Measurements from ENCODE around the gene SULT1A1.
"Not testable (repeated sequence)": the region's sequence is repeated elsewhere in the genome, so short reads cannot be mapped to it uniquely, and the experiment has no call there.

SULT1A1 gene

DNA sequence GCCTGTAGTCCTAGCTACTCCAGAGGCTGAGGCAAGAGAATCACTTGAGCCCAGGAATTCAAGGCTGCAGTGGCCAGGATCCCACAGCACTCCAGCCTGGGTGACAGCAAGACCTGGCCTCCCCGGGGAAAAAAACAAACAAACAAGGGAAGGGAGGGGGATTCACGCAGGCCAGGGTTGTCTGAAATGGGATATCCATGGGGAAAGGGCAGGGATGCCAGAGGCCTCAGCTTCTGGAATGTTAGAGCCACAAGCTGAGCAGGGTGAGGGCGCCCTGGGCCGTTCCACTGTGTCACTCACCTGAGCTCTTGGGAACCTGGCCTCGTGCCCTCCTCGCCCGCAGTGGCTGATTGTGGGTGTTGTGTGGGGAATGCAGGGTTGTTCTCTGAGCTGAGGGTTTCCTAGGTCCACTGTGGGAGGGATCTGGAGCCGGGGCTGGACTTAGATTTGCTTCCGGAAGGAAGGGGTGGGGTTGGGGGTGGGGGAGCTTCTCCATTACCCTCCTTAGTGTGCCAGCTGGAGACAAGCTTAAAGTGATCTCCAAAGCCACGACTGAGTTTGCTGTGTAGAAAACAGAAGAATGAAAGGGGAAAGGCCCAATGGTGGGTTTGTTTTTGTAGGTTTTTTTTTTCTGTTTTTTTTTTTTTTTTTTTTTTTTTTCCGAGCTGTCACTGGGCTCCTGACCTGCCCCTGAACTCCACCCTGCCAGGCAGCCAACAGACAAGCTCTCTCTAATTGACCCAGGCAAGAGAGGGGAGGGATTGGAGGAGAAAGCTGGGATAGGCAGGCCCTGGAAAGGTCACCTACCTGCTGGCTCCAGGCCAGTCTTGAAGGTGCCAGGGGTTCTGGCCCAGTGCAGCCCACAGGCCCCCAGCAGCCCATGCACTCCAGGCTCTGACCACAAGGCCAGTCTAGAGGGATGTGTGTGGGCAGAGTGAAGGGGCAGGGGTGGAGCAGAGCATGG, at the start of gene SULT1A1:
TSS of gene SULT1A1 (minus strand) at position 414 of the 964 bp plus-strand sequence. CDS start 1,189 bp downstream, outside the sequence.
- DNase-seq: peak; percentile 15

DNA sequence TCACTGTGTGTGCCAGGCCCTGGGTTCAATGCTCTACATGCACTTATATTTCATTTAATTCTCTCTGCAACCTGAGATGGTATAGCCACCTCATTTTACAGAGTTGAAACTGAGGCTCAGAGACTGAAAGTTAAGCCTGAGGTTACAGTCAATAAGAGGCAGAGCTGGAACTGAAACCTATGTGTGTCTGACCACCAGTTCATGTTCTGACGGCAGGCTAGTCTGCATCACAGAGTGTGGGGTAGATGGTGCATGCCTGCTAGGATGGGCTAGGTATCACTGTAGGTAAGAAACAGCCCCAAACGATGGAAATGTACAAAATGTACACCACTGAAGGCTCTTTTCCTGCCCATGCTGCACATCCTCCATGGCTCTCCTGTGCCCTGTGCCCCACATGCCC, 30.1 kb upstream of the SULT1A1 start:
- DNase-seq: not testable (repeated sequence)

DNA sequence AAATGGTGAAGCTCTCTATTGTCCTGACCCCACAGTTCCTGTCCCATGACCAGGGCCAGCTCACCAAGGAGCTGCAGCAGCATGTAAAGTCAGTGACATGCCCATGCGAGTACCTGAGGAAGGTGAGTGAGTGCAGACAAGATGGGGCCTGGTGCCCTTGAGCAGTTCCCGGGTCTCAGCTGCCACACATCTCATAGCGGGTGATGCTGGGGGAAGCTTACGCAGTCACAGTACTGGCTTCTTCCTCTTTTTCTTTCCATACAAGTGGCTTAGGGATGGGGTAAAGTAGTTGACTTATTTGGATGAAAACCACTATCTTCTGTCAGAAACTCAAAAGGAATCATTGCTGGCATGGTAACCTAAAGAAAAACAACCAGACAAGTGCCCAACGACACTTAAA, 28.5 kb upstream of the SULT1A1 start:
- not testable (repeated sequence) for DNase-seq

DNA sequence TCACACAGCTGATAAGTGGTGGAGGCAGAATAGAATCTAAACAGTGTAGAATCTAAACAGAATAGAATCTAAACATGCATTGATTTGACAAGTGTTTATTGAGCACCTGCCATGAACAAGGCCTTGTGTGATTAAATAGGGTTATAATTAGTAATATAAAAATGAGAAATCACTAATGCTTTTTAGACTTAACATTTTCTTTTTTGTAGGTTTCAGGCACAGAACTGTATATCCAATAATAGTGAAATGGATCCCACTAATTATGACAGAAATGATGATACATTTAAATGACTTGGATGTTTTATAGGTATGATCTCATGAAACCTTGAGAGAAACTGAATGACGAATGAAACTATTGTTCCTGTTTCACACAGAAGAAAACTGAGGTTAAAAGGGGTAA, 27.9 kb upstream of the SULT1A1 start, which contains the start of gene NPIPB8:
TSS of gene NPIPB8 (plus strand) at position 301 of the 400 bp plus-strand sequence. CDS start 296 bp downstream, outside the sequence.
- not testable (repeated sequence) for DNase-seq

DNA sequence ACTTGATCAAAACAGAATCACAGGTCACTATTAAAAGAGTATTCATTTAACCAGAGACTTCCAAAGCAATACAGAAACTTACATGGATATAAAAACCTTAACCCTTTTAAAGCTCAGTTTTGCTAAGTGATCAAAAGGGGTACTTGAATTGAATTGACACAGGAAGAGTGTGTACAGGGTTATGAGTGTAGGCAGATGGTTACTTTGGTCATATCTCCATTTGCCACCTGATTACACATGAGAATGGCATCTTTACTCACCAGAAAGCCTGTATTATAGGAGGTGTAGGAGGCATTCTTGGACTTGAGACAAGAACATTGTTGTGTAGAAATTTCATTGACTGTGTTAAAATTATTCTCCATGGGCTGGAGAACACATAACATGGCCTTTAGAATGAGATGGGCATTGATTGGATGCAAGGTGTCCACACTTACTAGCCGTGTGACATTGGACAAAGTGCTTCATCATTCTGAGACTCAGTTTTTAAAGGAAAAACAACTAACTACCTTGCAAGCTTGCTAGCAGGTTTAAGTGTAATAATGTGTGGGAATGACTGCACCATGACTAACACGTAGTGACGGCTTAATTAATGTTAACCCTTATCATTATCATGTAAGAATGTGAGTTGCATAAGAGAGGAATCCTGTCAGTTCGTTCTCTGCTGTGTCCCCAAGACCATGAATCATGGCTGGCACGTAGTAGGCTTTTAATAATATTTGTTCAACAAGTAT, 26.4 kb upstream of the SULT1A1 start:
- not testable (repeated sequence) for DNase-seq

DNA sequence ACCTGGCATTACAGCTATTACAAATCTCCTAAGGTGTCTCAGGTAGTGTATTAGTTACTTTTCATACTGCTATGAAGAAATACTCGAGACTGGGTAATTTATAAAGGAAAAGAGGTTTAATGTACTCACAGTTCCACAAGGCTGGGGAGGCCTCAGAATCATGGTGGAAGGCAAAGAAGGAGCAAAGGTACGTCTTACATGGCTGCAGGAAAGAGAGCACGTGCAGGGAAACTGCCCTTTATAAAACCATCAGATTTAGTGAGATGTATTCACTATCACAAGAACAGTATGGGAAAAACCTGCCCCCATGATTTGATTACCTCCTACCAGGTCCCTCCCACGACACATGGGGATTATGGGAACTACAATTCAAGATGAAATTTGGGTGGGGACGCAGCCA, 21.1 kb upstream of the SULT1A1 start:
- DNase-seq: not testable (repeated sequence)

DNA sequence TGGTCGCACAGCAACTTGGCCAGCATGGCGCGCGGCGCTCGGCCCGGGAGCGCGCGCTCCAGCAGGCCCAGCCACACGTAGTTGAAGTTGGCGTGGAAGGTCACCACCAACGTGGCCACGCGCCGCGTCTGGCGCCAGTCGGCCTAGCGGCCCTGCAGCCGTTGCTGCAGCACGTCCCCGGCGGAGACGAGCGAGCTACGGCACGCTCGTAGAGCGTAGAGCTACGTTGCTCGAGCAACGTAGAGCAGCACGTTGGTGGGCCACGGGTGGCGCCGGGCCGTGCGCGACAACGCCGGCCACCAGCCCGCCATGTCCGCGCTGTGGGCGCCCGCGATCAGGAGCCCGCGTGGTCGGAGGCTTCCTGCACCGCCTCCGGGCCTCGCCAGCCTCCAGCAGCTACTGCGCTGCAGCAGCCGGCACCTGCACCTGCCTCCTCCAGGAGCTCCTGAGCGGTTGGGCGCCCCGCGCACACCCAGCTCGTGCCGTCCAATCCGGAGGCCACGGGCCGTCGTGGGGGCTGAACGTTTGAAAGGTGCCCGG, 13.4 kb upstream of the SULT1A1 start:
- no peak for DNase-seq

DNA sequence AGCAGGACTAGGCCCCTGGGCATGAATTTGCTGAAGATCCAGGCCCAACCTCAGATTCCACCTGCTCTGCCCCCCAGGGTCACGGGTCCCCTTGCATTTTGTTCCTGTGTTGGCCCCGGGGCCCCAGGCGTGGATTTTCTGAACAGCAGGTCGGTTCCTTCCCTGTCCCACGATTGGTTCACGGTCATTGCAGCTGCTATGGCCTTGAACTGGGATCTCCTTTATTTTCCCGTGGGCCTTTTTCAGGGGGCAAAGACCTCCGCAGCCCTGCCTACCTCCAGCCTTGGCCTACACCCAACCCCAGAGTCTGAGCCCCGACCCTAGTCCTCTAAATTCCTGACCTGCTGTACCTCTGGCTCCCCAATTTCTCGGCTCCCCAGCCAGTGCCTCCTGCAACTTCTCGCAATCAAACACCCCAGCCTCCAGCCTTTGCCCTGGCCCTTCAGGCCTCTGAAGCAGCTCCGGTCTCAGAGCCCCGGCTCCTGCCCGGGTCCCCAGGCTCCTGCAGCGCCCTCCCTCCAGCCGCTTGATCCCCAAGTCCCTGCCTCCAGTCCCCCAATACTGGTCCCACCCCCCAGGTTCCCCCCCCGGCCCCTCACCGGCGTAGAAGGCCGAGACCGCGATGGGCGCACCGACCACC, 12.8 kb upstream of the SULT1A1 start:
- not testable (repeated sequence) for DNase-seq

DNA sequence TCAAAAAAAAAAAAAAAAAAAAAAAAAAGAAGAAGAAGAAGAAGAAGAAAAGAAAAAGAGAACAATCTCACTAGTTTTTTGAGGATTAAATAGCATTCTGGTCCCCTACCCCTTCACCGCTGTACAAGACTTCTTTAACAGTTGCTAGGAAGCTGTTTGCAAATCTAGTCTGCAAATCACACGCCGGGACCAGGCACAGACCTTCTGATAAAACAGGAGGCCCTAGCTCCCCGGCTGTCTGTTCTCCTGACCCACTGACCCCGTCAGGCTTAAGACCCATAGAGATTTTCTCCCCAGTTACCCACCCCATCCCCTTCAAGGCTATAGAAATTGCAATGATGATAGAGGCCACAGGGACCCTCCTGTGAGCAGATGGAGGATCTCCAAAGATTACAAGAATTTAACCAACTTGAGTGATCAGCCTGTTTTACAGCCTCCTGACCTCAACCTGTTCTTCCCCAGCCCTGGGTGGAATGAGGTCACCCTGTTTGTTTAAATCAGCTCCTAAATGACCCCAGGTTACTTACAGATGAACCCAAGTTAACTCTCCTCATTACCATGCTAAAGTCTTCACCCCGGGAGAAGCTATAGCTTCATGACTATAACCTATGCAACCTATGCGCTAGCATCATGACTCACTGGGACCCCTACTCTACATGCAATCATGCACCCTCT, 11.8 kb upstream of the SULT1A1 start:
- no peak for DNase-seq

DNA sequence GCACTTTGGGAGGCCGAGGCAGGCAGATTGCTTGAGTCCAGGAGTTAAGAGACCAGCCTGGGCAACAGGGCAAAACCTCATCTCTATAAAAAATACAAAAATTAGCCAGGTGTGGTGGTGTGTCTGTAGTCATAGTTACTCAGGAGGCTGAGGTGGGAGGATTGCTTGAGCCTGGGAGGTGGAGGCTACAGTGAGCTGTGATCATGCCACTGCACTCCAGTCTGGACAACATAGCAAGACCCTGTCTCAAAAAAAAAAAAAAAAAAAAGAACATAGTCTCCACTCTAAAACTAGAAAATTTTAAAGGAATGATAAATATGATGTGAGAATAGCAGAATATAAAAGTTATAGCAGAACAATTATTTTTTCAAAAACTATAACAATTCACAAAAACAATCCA, 10.5 kb upstream of the SULT1A1 start:
- not testable (repeated sequence) for DNase-seq

DNA sequence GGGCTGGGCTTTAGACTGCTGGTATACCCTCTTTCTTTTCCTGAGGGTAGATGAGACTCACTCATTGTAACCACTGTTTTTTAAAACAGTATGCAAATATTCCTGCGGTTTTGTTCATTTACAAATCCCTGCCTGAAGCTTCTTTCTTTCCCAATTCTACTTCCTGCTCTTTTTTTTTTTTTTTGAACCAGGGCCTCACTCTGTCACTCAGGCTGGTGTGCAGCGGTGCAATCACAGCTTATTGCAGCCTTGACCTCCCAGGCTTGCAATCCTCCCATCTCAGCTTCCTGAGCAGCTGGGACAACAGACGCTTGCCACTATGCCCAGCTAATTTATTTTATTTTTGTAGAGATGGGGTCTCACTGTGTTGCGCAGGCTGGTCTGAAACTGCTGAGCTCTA, 8.0 kb upstream of the SULT1A1 start:
- DNase-seq: no peak

DNA sequence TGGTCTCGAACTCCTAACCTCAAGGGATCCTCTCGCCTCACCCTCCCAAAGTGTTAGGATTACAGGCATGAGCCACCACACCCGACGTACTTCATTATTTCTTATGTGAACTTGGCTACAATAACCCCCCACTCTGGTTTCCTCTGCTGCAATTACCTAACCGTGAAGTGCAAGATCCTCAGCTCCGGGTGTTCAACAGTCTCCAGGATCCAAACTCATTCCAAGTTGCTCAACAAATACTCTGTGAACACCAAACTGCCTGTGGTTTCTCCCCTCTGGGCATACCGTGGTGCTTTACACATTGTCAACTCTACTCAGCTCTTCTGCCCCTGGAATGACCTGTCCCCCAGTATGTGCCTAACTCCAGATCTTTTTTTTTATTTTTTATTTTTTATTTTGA, 6.8 kb upstream of the SULT1A1 start:
- DNase-seq: no peak

DNA sequence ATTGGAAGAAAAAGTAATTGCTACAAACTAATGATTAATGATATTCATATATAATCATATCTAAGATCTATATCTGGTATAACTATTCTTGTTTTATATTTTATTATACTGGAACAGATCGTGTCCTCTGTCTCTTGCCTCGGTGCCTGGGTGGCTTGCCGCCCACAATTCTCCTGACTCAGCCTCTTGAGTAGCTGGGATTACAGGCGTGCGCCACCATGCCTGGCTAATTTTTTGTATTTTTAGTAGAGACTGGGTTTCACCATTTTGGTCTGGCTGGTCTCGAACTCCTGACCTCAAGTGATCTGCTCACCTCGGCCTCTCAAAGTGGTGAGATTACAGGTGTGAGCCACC, 6.4 kb upstream of the SULT1A1 start:
- DNase-seq: not testable (repeated sequence)

DNA sequence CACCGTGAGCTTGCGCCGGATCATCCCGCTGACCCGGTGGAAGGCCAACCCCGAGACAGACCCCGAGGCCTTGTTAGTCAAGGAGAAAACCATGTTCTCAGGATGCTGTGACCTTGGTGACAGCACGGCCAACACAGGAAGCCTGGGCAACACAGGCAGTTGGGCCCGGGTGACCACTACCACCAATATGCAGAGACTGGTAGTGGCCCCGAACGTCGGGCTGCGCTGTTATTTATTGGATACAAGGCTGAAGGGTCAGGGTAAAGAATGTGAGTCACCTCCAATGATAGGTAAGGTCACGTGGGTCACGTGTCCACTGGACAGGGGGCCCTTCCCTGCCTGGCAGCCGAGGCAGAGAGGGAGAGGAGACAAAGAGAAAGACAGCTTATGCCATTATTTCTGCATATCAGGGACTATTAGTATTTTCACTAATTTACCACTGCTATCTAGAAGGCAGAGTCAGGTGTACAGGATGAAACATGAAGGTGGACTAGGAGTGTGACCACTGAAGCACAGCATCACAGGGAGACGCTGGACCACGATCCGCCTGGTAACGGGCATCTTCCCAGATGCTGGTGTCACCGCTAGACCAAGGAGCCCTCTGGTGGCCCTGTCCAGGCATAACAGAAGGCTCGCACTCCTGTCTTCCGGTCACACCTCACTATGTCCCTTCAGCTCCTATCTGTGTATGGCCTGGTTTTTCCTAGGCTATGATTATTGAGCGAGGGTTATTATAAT, 5.8 kb upstream of the SULT1A1 start:
- DNase-seq: not testable (repeated sequence)

DNA sequence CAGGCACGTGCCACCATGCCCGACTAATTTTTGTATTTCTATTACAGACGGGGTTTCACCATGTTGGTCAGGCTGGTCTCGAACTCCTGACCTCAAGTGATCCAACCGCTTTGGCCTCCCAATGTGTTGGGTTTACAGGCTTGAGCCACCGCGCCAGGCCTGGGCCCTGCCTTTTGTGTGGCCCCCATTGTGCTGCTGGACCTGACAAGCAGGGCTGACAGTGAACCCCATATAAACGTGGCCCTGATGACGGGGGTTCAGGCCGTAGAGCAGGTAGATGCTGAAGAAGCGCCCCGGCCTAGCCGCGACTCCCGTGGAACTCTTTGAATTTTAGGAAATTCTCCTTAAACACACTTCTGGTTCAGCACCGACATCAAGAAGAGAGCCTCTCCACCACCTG, 4.7 kb upstream of the SULT1A1 start:
- not testable (repeated sequence) for DNase-seq

DNA sequence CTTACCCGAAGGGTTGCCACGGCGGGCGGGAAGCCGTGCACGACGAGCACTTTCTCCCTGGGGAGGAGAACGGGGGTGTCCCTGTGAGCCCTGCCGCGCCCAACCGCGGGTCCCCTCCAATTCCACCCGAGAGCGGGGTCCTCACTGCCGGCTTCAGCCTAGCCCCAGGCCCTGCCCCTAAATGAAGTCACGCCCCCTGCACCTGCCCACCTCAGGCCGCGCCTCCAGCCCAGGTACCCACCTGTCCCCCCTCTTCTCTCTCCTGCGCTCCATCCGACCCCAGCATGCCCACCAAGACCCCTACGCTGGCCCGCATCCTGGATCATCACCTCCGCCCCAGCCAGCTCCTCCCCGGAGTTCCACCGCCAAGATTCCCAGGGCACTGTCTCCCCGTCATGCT, 4.1 kb upstream of the SULT1A1 start:
- DNase-seq: not testable (repeated sequence)

DNA sequence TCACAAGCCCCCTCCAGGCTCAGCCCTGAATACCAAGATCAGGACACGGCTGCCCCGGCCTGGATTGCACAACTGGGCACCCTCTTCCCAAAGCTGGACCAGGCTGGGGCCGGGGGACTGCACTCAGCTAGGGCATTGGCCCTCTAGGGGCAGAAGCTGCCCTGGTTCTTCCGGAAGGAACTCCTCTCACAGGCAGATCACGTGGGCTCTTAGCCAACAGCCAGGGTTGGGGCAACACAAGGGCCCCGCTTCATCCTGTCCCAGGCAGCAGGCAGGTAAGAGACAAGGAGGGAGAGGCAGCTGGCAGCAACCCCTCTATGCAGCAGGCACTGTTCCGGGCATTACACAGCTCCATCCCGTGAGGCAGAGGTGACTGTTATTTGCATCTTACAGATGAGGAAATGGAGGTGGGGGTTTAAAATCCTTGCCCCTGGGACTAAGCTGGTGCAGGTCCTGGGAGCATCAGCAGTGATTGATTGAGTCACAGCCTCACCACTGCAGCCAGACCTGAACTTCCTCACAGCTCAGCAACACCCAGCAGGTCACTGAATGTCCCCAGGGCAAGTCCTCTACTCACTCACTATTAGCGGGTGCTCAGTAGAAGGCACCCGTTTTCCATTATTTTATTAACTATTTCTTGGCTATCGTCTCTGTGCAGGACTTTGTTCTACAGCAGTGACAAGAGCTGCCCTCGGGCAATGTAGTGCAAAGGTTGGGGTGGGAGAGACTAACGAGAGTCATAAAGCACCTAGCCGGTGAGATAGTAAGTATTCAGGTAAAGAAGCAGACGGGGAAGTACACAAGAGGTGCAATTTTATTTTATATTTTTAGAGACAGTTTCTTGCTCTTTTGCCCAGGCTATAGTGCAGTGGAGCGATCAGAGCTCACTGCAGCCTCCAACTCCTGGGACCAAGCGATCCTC, 2.8 kb upstream of the SULT1A1 start:
- not testable (repeated sequence) for DNase-seq

DNA sequence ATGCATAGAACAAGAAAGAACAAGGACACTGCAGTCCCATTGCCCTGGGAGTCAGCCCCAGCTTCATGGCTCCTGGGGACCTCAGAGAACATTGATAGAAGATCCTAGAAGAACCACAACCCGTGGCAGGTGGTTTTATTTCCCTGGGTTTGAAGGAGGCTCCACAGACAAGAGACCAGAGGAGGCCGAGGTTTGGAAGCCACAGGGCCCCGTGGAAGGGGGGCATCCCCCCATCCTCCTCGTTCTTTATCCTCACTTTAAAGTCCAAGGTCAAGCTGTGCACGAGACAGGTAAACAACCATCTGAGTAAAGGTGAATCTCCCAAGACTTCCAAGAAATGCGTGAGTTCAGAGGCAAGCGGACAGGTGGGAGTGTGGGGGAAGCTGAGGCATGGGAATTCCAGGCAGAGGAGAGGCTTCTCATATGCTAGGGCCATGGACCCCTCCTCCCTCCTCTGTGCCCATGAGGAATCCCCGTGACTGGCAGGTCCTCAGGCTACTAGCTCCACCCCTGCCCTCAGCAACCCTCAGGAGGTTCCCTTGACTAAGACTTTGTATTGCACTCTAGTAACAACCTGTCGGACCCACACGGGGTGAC, 849 bp upstream of the SULT1A1 start:
- no peak for DNase-seq

DNA sequence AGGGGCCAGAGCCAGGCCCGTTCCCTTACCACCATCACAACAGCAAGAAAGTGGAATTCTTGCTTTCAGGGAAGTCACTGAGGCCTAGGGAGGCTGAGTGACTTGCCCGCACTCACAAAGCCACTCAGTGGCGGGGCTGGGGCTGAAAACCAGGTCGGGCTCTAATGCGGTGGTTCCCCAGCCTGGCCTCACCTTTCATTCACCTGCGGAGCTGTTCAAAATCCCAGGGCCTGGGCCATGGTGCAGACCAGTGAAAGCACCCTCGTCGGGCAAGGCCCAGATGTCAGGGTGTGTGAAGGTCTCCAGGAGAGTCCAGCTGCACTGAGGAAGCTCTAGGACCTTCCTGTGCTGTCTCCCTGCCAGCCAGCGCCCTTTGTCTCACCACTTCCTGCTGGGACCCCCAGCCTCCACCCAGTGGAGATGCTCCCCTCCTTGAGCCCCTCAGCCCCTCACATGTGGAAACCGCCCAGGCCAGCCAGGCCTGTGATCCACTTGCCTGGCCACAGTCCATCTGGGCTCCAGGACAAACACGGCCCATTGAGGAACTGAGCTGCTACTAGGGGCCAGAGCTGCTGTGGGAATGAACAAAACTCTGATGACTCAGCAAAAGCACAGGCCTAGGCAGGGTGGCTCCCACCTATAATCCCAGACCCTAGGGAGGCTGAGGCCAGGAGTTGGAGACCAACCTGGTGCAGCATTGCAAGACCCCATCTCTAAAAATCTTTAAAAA, 812 bp downstream of the SULT1A1 start:
- DNase-seq: not testable (repeated sequence)

Measured in GDM1 (cell line).